ENCODE data around the gene CD52. TPM values are rescaled to one million over a fixed set of nuclear protein-coding genes. Genes with fewer than 3 reads are reported as not detected.

CD52 gene
- total and polyA plus RNA-seq, 2 experiments from 2014 or later: 7.3 TPM; not detected in 1

DNA sequence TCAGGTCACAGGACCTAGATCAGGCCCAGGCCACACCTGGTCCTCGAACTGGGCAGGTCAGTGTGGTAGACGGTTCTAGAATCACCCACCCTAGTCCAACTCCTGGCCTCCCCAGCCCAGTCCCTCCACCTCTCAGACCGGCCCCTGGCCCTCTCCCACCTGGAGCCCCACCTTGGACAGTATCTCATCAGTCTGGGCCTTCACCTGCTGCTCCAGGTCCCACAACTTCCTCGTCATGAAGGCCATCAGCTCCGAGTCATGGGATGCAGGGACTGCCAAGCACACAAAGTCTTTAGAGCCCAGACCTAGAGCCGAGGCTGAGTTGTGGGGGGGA lies 20.0 kb upstream of the CD52 start:
- Histone ChIP-seq H3K4me2 (no peak overlapping the region), H4K20me1 (replicated peaks; ENCODE audit: insufficient read depth) (no peaks in the 10 kb centered on the region), H3K36me3 (ENCODE audit: insufficient read depth) (no peaks in the 10 kb centered on the region), H3K9me2 (ENCODE audit: insufficient read depth) (no peaks in the 10 kb centered on the region), H3K4me1 (ENCODE audit: insufficient read depth) (no peaks in the 10 kb centered on the region), H3K4me3 (no peak overlapping the region), H3K27me3 (ENCODE audit: insufficient read depth) (no peaks in the 10 kb centered on the region), H3F3A (replicated peaks; ENCODE audit: low read depth) (no peaks in the 10 kb centered on the region), H3K27ac (ENCODE audit: low read depth) (no peak overlapping the region), H2AFZ (no peak overlapping the region), H3K79me2 (replicated peaks; ENCODE audit: insufficient read depth) (no peaks in the 10 kb centered on the region)
- Mint-ChIP-seq H3K4me1 (no peaks in the 10 kb centered on the region), H3K9me3 (no peaks in the 10 kb centered on the region), H3K4me3 (no peak overlapping the region), H3K27ac (no peak overlapping the region), H3K27me3 (ENCODE audit: insufficient read depth, low read depth, poor library complexity) (peaks cover 7% of the 10 kb centered on the region), H3K36me3 (ENCODE audit: low read depth) (no peaks in the 10 kb centered on the region; the same call in 2 of the 3 replicates)
- no peak for TF ChIP-seq EZH2 (IDR thresholded peaks at IDR 0.05; ENCODE audit: low read depth, unreplicated experiment)
- TF ChIP-seq EZH2phosphoT487 (IDR thresholded peaks at IDR 0.05; ENCODE audit: unreplicated experiment): no peak
- no peak for TF ChIP-seq ZNF114 (CRISPR knock-in tag; IDR thresholded peaks at IDR 0.05)
- TF ChIP-seq POLR2AphosphoS5 (IDR thresholded peaks at IDR 0.05; ENCODE audit: low read depth): no peak
- no peak for TF ChIP-seq ZNF331 (CRISPR knock-in tag; IDR thresholded peaks at IDR 0.05; ENCODE audit: low read depth)
- TF ChIP-seq NANOG (IDR thresholded peaks at IDR 0.05; ENCODE audit: borderline replicate concordance): no peak
- TF ChIP-seq, protein P1, sequence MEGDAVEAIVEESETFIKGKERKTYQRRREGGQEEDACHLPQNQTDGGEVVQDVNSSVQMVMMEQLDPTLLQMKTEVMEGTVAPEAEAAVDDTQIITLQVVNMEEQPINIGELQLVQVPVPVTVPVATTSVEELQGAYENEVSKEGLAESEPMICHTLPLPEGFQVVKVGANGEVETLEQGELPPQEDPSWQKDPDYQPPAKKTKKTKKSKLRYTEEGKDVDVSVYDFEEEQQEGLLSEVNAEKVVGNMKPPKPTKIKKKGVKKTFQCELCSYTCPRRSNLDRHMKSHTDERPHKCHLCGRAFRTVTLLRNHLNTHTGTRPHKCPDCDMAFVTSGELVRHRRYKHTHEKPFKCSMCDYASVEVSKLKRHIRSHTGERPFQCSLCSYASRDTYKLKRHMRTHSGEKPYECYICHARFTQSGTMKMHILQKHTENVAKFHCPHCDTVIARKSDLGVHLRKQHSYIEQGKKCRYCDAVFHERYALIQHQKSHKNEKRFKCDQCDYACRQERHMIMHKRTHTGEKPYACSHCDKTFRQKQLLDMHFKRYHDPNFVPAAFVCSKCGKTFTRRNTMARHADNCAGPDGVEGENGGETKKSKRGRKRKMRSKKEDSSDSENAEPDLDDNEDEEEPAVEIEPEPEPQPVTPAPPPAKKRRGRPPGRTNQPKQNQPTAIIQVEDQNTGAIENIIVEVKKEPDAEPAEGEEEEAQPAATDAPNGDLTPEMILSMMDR (conservative IDR thresholded peaks at IDR 0.05; ENCODE audit: low read depth in 2 of 2): no peak
- no peak for TF ChIP-seq ZNF462 (CRISPR knock-in tag; IDR thresholded peaks at IDR 0.05)
- TF ChIP-seq, protein P2, sequence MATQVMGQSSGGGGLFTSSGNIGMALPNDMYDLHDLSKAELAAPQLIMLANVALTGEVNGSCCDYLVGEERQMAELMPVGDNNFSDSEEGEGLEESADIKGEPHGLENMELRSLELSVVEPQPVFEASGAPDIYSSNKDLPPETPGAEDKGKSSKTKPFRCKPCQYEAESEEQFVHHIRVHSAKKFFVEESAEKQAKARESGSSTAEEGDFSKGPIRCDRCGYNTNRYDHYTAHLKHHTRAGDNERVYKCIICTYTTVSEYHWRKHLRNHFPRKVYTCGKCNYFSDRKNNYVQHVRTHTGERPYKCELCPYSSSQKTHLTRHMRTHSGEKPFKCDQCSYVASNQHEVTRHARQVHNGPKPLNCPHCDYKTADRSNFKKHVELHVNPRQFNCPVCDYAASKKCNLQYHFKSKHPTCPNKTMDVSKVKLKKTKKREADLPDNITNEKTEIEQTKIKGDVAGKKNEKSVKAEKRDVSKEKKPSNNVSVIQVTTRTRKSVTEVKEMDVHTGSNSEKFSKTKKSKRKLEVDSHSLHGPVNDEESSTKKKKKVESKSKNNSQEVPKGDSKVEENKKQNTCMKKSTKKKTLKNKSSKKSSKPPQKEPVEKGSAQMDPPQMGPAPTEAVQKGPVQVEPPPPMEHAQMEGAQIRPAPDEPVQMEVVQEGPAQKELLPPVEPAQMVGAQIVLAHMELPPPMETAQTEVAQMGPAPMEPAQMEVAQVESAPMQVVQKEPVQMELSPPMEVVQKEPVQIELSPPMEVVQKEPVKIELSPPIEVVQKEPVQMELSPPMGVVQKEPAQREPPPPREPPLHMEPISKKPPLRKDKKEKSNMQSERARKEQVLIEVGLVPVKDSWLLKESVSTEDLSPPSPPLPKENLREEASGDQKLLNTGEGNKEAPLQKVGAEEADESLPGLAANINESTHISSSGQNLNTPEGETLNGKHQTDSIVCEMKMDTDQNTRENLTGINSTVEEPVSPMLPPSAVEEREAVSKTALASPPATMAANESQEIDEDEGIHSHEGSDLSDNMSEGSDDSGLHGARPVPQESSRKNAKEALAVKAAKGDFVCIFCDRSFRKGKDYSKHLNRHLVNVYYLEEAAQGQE (IDR thresholded peaks at IDR 0.05; ENCODE audit: unreplicated experiment): no peak
- TF ChIP-seq, protein P3, sequence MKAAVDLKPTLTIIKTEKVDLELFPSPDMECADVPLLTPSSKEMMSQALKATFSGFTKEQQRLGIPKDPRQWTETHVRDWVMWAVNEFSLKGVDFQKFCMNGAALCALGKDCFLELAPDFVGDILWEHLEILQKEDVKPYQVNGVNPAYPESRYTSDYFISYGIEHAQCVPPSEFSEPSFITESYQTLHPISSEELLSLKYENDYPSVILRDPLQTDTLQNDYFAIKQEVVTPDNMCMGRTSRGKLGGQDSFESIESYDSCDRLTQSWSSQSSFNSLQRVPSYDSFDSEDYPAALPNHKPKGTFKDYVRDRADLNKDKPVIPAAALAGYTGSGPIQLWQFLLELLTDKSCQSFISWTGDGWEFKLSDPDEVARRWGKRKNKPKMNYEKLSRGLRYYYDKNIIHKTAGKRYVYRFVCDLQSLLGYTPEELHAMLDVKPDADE (IDR thresholded peaks at IDR 0.05): no peak
- no peak for TF ChIP-seq JUNB (IDR thresholded peaks at IDR 0.05; ENCODE audit: unreplicated experiment)
- TF ChIP-seq CREB1 (CRISPR knock-in tag; IDR thresholded peaks at IDR 0.05; ENCODE audit: low read depth): no peak
- no peak for TF ChIP-seq STAT1 (IDR thresholded peaks at IDR 0.05; ENCODE audit: unreplicated experiment)
- ATAC-seq (no peak), DNase-seq (ENCODE audit: low spot score) (no peak)
